HG02623 (cell line): Measurements from ENCODE around the gene SCYL3.
"Not testable (repeated sequence)": the region's sequence is repeated elsewhere in the genome, so short reads cannot be mapped to it uniquely, and the experiment has no call there.

Experiments used
- ATAC-seq: cut with Tn5 transposase; IDR thresholded peaks from one replicate; pipeline ENCODE4 v1.9.1; 2021; ENCODE audit warnings: moderate library complexity; ENCODE audit not compliant: unreplicated experiment

Gene SCYL3

GRCh38 chr1:169871988-169872387 is 21.7 kb downstream of the SCYL3 start:
- ATAC-seq: not testable (repeated sequence)

GRCh38 chr1:169869426-169869825 is 24.3 kb downstream of the SCYL3 start:
- ATAC-seq: no peak

GRCh38 chr1:169868978-169869377 is 24.7 kb downstream of the SCYL3 start:
- no peak for ATAC-seq

DNA sequence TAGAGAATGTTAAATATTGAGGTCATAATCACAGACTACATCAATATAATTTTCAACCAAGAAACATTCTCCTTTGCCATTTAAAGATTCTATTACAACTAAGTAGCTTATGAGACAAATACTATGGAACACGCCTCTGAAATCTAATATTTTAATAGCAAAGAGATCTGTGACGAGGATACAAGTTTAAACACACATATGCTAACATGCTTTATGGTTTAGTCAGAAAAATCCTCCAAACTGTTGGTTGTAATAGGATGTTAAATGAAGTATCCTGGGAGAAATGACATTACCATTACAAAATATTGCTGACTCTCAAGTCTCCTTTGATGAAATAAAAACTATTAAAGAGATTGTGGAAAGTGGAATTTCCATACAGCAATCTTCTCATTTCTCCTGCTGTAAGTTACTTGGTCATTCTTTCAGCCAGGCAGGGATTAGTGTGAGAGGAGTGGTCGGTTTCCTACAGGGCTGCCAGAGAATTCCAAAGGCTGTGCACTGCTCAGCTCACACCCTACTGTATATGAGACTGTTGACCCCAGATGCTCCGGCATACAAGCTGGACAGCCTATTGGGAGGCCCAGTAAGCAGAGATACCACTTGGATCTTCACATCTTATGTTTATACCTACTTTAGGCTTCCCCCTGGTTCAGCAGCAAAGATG is 26.6 kb downstream of the SCYL3 start:
- ATAC-seq: no peak

- no peak for ATAC-seq
Observed at GRCh38 chr1:169866577-169866976, 27.1 kb downstream of the SCYL3 start.

- ATAC-seq: not testable (repeated sequence)
Observed at GRCh38 chr1:169864531-169864930, 29.2 kb downstream of the SCYL3 start.

GRCh38 chr1:169860750-169861149 is 32.9 kb downstream of the SCYL3 start:
- ATAC-seq: no peak

DNA sequence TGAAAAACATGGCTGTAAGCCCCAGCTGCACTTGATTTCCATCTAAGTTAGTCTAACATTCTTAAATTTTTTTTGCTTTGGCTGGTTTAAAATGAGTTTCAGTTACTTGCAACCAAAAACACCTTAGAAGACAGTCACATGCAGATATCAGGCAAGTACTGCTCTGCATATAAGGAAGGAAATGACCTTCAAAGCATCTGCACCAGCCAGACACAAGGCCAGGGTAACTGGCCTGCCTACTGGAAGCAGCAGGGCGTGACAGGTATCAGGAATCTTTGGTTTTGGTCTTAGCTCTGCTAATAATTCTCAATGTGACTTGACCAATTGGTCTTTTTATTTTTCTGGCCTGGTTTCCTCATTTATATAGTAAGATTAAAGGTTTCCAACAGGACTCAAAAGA is 33.5 kb downstream of the SCYL3 start:
- no peak for ATAC-seq

DNA sequence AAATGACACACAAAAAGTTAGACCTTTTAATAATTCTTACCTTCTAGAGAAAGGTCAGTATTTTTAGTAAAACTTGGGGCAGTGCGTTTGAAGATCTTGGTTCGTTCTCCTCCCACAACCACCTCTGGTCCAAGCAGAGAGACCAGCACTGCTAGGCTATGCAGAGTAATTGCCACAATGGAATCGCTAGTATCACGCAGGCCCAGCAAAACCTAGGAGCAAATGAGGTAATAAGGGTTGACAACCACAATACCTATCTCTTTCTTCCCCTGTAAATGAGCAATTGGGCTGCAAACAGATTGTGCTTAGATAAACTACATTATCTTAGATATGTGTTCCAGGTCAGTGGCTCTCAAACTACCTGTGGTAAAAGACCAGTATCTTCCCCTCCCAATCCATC is 34.7 kb downstream of the SCYL3 start:
- ATAC-seq: no peak

DNA sequence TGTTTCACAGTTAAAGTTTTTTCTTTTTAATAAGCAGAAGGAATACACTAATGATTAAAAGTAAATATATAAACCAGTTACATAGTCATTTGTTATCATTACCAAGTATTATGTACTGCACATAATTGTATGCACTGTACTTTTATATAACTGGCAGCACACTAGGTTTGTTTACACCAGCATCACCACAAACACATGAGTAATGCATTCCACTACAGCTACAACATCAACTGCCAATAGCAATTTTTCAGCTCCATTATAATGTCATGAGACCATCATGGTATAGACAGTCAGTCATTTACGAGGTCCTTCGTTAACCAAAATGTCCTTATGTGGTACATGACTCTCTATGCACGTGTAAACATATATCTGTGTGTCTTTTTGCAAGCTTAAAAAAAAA is 35.2 kb downstream of the SCYL3 start:
- ATAC-seq: no peak

- no peak for ATAC-seq
Observed at GRCh38 chr1:169853341-169853740, 40.4 kb downstream of the SCYL3 start.

DNA sequence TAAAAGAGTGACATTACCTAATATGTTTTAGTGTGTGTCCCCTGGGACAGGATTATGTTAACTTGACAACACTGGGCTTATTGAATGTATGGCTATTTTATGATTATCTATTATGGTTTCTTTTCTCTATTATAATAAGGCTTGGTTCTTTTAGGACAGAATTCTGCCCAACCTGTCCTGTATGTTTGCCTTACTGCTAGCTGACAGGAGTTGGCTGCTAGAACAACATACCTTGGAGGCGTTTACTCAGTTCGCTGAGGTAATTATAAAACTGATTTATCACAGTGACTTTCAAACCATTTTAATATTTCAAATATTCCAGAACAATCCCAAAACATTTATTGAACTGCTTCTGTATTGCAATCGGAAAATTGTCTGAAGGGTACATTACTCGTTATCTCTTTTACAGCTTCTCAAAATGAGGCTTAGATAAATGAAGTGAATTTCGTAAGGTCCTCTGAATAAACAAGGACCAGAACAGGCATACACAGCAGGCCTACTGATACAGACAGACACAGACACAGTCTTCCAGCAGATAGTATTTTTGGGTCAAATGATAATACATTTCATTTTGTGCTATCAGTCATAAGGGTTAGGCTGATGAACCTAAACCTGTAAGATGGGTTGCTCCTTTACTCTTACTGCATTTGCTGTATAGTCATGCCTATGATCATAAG is 44.2 kb downstream of the SCYL3 start:
- ATAC-seq: no peak

GRCh38 chr1:169848456-169848855 is 45.2 kb downstream of the SCYL3 start:
- ATAC-seq: no peak

DNA sequence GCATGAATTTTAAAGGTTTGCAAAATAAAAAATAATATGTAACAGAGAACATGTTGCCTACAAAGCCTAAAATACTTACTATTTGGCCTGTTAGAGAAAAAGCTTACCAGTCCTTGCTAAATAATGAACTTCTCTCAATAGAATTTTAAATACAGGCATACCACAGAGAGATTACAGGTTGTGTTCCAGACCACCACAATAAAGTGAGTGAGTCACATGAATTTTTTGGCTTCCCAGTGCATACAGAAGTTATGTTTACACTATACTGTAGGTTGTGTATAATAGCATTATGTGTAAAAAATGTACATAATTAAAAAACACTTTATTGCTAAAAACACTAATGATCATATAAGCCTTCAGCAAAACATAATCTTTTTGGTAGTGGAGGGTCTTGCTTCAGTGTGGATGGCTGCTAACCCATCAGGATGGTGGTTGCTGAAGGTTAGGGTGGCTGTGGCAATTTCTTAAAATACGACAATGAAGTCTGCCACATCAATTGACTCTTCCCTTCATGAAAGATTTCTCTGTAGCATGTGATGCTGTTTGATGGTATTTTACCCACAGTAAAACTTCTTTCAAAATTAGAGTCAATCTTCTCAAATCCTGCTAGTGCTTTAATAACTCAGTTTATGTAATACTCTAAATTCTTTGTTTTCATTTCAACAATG is 48.6 kb downstream of the SCYL3 start:
- no peak for ATAC-seq

GRCh38 chr1:169838942-169839341 is 54.8 kb downstream of the SCYL3 start:
- no peak for ATAC-seq

- no peak for ATAC-seq
Observed at GRCh38 chr1:169836198-169836597, 57.5 kb downstream of the SCYL3 start.

- ATAC-seq: no peak
Observed at GRCh38 chr1:169835647-169836046, 58.0 kb downstream of the SCYL3 start.

DNA sequence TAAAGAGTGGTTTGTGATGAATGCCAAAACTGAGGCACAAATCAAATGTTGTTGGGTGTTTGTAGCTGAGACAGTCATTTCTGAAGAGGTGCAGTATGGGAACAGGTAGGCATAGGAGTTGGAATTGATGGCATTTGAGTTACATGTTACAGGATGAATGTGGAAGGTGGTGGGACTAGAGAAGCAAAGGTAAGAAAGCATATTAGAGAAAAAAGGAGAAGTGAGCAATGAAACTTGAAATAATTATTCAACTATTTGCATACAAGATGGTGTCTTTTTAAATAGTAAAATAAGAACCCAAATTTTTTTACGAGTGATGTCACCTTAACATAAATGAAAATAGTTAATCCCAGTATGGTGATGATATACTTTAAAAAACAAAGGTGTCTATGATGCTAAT is 58.8 kb downstream of the SCYL3 start:
- no peak for ATAC-seq

DNA sequence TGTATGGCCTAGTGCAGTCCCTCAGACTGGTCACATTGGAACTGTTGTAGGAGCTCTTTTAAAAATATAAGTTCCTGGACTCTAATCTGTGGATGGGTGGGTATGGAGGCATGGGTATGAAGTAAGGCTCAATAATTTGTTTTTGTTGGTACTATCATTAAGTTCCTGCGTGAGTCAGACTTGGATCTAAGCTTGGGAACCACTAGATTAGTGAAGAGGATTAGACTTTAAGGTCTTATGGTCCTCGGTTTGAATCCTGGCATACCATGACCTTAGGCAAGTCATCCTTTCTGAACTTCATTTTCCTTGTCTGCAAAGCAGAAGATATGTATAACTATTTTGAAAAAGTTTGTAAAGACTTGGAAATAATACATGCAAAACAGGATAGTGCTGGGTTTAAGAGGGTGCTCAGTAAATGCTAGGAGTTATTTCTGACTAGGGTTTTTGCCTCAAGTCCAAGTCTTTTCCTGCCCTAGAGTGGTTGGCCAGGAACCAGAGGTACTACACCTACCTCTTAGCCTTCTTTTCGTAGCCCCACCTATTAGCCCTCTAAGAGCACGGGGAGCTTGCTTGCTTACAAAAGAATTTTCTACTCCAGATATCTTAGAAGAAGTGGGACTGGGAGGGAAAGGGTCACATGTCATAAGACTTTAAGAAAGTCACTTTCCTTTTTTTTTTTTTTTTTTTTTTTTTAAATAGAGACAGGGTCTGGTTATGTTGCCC is 60.4 kb downstream of the SCYL3 start:
- ATAC-seq: no peak

GRCh38 chr1:169829671-169830070 is 64.0 kb downstream of the SCYL3 start:
- ATAC-seq: no peak

GRCh38 chr1:169824153-169824552 is 69.5 kb downstream of the SCYL3 start:
- ATAC-seq: no peak

- no peak for ATAC-seq
Observed at GRCh38 chr1:169821500-169821899, 72.2 kb downstream of the SCYL3 start.
